DND-41 (cell line): ENCODE measurements around the gene FTL.

ENCODE experiments used
- CTCF ChIP-seq: IDR thresholded peaks from 2 replicates; pipeline ENCODE4 v1.5.1; 2012; ENCODE audit warnings: borderline replicate concordance, low read length, moderate library complexity, mild to moderate bottlenecking; ENCODE audit not compliant: poor library complexity, severe bottlenecking; ENCODE audit errors: extremely low read depth
- EZH2 ChIP-seq: IDR thresholded peaks from 3 replicates; pipeline ENCODE4 v1.6.1; 2012; ENCODE audit warnings: borderline replicate concordance, low read depth, mild to moderate bottlenecking, moderate library complexity, low read length, inconsistent platforms; ENCODE audit not compliant: severe bottlenecking

- TF ChIP-seq EZH2 (no peak), CTCF (no peak)
Measured at GRCh38 chr19:48920949-48921348, 44.2 kb upstream of the FTL start.
